Measurements from ENCODE around the gene COL6A3. TPM values are rescaled to one million over a fixed set of nuclear protein-coding genes. Genes with fewer than 3 reads are reported as not detected.

Gene COL6A3
- total and polyA plus RNA-seq, 11 donors, result 17.4 to 290 (median 87.3) TPM

DNA sequence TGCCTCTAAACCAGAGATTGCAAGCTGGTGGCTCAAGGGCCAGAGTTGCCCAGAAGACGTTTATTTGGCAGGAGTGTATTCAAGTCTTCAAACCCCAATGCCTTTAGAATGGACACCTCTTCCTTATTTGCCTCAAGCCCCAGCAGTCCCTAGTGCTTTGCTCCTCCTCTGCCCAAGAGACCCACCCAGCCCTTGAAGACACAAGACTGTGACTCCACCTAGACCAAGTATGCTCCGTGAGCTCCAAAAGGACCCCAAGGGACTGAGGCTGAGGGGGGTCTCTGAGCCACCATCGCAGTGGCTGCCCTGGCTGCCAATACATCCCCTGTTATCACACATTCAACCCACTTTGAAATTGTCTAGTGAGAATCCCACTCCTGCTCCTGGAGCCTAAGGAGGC lies 99.3 kb downstream of the COL6A3 start:
- ATAC-seq (peak in 1 of 4 donors; percentile 6), DNase-seq (no peak)
- intact Hi-C loops (cut with DNase I), result loop anchor here in 6 of 10 donors (1.0 to 5.0 kb wide), 6 partner anchors 23 to 107 kb away; no protein-coding TSS in a partner anchor
- no peak for TF ChIP-seq POLR2A (IDR thresholded peaks at IDR 0.05)
- TF ChIP-seq, protein P1, sequence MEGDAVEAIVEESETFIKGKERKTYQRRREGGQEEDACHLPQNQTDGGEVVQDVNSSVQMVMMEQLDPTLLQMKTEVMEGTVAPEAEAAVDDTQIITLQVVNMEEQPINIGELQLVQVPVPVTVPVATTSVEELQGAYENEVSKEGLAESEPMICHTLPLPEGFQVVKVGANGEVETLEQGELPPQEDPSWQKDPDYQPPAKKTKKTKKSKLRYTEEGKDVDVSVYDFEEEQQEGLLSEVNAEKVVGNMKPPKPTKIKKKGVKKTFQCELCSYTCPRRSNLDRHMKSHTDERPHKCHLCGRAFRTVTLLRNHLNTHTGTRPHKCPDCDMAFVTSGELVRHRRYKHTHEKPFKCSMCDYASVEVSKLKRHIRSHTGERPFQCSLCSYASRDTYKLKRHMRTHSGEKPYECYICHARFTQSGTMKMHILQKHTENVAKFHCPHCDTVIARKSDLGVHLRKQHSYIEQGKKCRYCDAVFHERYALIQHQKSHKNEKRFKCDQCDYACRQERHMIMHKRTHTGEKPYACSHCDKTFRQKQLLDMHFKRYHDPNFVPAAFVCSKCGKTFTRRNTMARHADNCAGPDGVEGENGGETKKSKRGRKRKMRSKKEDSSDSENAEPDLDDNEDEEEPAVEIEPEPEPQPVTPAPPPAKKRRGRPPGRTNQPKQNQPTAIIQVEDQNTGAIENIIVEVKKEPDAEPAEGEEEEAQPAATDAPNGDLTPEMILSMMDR (IDR thresholded peaks at IDR 0.05), result no peak
- H3K4me3 ChIP-seq, result no peak overlapping the region
- H3K27ac ChIP-seq, result peak overlapping the region; percentile 85 to 95 (median 91)
- no peaks in the 10 kb centered on the region for H3K27me3 ChIP-seq
- H3K9me3 ChIP-seq, result no peaks in the 10 kb centered on the region
- no peaks in the 10 kb centered on the region for H3K36me3 ChIP-seq
- peaks cover 0 to 41% (median 23%) of the 10 kb centered on the region in 12 donors for H3K4me1 ChIP-seq
- 47 to 64% (median 55%) methylated on average over 2 to 3 of the region's 3 CpGs for whole genome bisulfite sequencing, 4 donors

DNA sequence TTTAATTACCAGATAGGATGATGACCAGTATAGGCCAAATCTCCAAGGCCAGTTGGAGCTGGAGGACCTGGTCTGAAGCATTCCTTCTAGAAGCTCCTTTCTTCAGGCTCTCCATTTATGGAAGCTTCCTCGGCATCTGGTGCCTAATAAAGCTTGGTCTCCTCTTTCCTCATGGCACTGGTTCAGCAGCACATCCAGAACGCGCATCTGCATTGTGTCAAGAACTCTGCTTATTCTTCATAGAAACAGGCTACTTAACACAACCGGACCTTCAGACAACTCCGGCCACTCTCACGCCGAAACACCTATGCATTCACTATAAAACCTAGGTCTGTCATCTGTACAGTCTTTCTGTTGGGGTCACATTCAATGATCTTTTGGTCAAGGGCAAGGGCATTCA lies 99.8 kb downstream of the COL6A3 start:
- Histone ChIP-seq H3K9me3 (no peaks in the 10 kb centered on the region), H3K27ac (peak overlapping the region in 10 of 12 donors; percentile 86 to 95 (median 91)), H3K4me3 (no peak overlapping the region), H3K4me1 (peaks cover 0 to 46% (median 24%) of the 10 kb centered on the region in 12 donors), H3K36me3 (no peaks in the 10 kb centered on the region), H3K27me3 (no peaks in the 10 kb centered on the region)
- ATAC-seq, result no peak
- TF ChIP-seq, protein P1 (IDR thresholded peaks at IDR 0.05), result no peak
- no peak for TF ChIP-seq POLR2A (IDR thresholded peaks at IDR 0.05)
- DNase-seq, result no peak
- intact Hi-C loops (cut with DNase I), result loop anchor here in 4 of 10 donors (2.0 to 5.0 kb wide), 3 partner anchors 23 to 107 kb away; no protein-coding TSS in a partner anchor
- 92 to 97% (median 93%) methylated on average over 7 of the region's 7 CpGs for WGBS, 4 donors

DNA sequence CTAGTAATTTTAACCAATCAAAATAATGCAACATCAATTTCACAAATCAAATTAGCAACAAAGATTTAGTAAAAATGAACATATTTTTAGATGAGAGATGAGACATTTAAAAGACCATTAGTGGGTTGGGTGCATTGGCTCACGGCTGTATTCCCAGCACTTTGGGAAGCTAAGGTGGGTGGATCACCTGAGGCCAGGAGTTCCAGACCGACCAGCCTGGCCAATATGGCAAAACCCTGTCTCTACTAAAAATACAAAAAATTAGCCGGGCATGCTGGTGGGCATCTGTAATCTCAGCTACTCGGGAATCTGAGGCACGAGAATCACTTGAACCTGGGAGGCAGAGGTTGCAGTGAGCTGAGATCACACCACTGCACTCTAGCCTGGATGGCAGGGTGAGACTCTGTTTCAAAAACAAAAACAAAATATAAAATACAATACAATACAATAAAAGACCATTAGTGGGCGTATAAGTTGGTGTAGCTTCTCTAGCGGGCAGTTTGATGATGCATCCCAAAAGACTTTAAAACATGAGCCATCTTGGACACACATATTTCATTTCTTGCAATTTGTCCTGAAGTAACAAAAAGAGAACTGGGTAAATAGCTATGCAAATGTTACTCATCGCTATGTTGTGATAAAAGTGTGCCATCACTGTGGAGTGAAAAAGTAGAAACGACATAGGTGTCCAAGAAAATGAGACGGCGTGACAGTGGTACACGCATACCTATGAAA lies 101.8 kb downstream of the COL6A3 start:
- intact Hi-C loops (cut with DNase I), result loop anchor here in 1 of 10 donors (5.0 kb wide), 1 partner anchor 105 kb away; no protein-coding TSS in a partner anchor
- Histone ChIP-seq H3K4me1 (peaks cover 0 to 57% (median 27%) of the 10 kb centered on the region in 12 donors), H3K4me3 (no peak overlapping the region), H3K9me3 (no peaks in the 10 kb centered on the region), H3K36me3 (no peaks in the 10 kb centered on the region), H3K27me3 (no peaks in the 10 kb centered on the region), H3K27ac (peak overlapping the region in 1 of 12 donors; percentile 92)
- no peak for ATAC-seq
- no peak for DNase-seq
- TF ChIP-seq POLR2A (IDR thresholded peaks at IDR 0.05), result no peak
- TF ChIP-seq, protein P1 (IDR thresholded peaks at IDR 0.05), result no peak
- WGBS, 4 donors, result 87 to 96% (median 88%) methylated on average over 11 to 12 of the region's 12 CpGs

DNA sequence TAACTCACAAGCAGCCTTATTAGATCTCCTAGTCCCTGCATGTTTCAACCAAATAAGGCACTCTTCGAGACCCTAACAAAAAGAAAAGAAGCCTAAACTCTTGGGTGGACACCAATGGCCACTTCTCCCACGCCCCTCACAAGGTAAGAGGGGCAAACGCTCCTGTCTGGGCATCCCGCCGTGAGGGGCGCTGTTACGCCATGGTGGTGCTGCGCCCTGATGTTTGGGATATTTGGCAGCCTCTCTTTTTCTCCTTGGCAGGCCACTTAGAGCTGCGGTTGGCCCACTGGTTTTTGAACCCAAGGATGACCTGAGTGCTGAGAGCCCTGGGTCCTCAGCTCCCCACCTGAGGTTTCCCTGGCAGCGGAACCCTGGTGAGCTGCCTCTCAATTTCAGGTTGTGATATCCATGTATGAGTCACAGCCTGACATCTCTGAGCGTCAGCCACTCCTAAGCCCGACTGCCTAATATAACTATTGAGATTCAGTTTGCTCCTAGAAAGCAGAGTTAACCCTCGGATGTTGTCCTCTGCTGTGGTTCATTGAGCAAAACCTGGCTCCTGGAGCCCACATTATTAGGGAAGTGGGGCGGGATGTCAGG lies 103.3 kb downstream of the COL6A3 start:
- intact Hi-C loops (cut with DNase I), result loop anchor here in 1 of 10 donors (5.0 kb wide), 1 partner anchor 103 kb away; no protein-coding TSS in a partner anchor
- TF ChIP-seq POLR2A (IDR thresholded peaks at IDR 0.05), result no peak
- TF ChIP-seq, protein P1 (IDR thresholded peaks at IDR 0.05), result no peak
- ATAC-seq, result no peak
- Histone ChIP-seq H3K27ac (peak overlapping the region in 1 of 12 donors; percentile 92), H3K36me3 (no peaks in the 10 kb centered on the region), H3K4me3 (no peak overlapping the region), H3K9me3 (no peaks in the 10 kb centered on the region), H3K4me1 (peaks cover 0 to 53% (median 19%) of the 10 kb centered on the region in 12 donors), H3K27me3 (no peaks in the 10 kb centered on the region)
- DNase-seq, result no peak
- 87 to 91% (median 89%) methylated on average over 14 of the region's 14 CpGs for WGBS, 4 donors
